ENCODE measurements around the gene SPEM1.
"Not testable (repeated sequence)": the region's sequence is repeated elsewhere in the genome, so short reads cannot be mapped to it uniquely, and the experiment has no call there.

SPEM1 gene

DNA sequence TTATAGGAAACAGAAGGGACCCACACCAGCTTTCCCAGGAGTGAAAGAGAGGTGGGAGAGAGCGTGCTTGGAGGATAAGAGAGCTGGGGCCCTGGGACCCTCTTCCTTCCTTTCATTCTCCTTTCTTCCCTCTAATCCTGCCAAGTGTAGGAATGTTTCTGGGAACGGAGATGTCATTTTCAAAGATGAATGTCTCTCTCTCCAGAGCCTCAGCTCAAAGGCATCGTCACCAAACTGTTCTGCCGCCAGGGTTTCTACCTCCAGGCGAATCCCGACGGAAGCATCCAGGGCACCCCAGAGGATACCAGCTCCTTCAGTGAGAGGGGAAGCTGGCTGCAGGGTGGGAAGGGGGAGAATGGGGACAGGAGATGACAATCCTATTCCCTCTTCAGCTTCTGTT, 21.1 kb downstream of the SPEM1 start:
- no peak for DNase-seq (ENCODE audit: low spot score)

DNA sequence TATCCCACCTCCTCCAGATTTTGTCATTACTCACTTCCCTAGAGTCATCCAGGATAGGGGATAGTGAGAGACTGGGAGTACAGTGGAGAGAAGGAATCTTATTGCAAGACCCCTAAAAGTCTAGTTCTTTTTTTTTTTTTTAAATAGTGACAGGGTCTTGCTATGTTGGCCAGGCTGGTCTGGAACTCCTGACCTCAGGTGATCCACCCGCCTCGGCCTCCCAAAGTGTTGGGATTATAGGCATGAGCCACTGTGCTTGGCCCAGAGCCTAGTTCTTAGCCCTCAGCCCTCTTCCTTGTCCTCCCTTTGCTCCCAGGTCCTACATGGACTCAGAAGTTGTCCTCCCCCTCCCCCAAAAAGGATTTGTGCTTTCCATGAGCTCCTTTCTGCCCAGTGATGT, 22.0 kb downstream of the SPEM1 start:
- no peak for DNase-seq (ENCODE audit: low spot score)

DNA sequence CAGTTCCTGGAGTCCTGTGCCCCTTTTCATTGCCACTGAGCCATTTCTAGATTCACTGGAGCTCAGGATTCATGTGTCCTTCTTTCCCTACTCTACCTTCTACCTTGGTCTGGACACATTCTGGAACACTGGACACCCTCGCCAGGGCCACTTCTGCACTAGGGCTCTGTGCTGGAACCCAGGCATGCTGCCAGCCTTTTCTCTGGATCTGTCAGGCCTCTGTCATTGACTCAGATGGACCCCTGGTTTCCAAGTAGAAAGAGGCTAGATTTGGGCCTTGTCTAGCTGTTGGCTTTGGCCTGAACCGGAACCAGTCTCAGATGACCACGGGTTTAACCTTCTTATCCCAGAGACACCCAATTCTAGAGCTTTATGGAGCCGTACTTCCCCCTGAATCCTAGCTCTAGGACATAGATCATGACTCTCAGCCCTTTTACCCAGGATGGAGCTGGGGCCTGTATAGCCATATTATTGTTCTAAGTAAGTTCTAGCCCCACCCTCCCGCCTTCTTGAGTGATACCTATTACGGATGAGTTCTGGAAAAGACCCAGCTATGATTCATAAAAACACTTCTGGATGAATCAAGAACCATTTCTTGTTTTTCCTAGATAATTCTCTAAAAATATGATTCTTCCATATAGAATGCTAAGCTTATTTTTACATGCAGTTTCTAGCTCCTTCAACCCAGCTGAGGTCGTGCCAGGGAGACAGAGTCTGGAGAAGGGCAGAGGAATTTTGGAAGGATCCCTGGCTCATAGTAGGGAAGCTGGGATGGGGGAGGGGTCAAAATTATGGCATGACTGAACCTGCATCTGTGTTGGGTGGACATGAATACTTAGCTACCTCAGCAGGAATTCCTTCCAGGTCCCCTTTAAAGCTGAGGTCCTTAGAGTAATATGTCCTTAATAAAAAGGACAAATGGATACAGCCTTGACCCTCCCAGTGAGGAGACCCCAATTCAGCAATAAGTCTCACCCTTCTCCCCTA, 23.7 kb downstream of the SPEM1 start:
- no peak for DNase-seq (ENCODE audit: low spot score)

DNA sequence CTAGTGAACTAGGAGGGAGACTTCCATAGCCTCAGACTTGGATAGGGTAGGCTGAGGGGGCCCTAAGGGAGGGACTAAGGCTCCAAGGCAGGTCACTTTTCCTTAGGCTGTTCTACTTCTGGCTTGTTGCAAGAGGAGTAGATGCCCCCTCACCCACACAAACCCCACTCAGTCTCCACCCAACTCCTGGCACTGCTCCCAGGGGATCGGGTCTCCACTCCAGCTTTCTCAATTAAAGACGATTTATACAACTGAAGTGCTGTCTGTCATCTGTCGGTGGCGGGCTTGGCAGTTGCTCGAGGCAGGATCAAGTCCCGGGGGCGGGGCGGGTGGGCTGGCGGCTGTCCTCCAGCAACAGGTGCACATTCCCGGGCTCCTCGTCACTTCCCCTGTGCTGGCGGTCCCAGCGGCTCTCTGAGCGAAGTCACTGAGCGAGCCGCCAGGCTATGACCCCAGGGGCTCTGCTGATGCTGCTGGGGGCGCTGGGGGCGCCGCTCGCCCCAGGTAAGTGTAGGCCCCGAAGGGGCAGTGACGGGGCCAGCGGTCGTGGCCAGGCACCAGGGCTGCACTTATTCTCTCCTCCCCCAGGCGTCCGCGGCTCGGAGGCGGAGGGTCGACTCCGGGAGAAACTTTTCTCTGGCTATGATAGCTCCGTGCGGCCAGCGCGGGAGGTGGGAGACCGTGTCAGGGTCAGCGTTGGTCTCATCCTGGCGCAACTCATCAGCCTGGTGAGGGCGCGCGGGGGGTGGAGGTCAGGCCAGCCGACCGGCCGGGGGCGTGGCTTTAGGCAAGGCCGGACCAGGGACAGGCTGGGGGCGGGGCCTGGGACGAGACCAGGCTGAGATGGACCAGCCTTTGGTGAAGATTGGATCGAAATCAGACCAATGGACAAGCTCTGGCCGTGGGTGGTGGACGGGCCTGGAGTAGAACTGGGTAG, 24.8 kb downstream of the SPEM1 start, which contains the start of gene CHRNB1:
Gene CHRNB1 (plus strand): TSS at position 380 of the 937 bp plus-strand sequence. CDS start 67 bp downstream, at position 447.
- no peak for DNase-seq (ENCODE audit: low spot score)

DNA sequence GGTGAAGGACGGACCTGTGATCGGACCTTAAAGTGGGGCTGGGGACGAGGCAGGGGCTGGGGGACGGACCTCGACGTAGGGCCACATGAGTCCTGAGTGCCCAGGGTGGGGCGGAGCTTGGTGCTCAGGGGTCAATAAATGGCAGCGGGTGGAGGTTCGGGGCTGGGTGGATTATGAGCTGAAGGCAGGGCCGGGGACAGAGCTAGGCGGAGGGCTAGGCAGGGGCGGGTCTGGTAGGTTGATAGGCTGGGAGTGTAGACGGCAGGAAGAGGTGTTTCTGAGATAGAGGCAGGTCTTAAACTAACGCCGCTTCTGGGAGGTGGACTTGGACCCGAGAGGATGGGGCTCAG, 25.5 kb downstream of the SPEM1 start:
- DNase-seq (ENCODE audit: low spot score) = no peak

DNA sequence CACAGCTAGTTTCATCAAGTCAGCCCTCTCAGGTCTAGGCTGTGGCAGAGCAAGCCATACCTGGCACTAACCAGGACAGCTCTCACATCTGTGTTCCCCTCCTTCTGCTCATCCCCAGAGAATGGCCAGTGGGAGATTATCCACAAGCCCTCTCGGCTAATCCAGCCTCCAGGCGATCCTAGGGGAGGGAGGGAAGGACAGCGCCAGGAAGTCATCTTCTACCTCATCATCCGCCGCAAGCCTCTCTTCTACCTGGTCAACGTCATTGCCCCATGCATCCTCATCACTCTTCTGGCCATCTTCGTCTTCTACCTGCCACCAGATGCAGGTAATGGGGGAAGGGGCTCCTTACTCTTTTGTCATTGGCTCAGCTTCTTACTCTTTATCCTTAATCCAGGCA, 28.3 kb downstream of the SPEM1 start:
- DNase-seq (ENCODE audit: low spot score) = no peak

DNA sequence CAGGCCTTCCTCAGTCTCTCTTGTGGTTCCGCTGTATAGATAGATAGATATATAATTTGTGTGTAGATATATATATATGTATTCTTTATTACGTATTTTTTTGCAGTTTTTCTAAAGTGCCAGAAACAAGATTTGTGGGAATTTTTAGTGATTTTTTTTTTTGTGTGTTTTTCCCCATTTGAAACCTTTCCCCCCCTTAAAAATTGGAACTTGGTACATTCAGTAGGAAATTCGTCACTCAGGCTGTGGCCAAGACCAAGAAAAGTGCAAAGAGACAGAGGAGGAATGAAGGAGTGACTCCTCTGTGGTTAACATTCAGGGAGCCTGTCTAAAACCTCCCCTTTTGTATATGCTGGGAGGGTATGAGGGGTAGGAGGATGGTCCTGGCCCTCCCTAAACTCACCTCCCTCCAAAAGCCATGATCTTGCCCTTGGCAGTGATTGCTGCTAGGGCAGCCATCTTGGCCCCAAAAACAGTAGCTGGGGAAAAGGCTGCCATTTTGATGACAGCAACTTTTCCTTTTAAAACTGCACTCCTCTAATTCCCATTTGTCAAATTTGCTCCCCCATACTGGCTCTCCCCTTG, 39.9 kb downstream of the SPEM1 start:
- DNase-seq (ENCODE audit: low spot score) = no peak

DNA sequence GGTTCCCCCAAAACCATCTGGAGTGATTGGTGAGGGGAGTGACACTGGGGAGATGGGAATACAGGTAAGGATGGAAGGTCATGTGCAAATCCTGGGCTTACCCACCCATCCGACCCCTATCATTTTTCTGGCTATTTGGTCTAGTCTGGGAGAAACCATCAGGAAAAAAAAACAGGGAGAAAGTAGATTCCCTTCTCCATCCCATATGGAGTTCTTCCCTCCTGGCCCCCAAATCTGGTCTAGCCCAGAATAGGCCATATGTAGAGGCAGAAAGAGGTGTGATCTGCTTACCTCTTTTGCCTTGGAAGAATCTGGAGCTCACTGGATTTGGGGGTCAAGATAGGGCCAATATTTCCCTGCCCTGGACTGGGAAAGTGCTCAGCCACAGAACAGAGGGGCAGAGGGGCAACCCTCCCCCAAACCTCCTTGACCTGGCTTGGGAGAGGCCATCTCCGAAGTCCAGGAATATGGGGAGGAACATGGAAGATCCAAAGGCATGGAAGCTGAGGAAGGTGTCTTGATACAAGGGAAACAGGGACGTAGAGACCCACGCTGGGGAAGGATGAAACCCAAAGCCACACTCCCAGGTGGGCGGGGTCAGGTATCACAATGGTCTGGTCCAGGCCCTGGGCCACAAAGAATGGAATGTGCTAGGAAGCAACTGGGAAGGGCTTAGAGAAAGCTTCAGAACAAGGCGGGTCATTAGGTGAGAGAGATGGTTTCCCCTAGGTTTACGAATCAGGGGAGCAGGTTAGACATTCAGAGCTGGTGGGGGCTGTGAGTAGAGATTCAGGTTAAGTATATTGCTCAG, 40.9 kb downstream of the SPEM1 start:
- DNase-seq (ENCODE audit: low spot score) = no peak

DNA sequence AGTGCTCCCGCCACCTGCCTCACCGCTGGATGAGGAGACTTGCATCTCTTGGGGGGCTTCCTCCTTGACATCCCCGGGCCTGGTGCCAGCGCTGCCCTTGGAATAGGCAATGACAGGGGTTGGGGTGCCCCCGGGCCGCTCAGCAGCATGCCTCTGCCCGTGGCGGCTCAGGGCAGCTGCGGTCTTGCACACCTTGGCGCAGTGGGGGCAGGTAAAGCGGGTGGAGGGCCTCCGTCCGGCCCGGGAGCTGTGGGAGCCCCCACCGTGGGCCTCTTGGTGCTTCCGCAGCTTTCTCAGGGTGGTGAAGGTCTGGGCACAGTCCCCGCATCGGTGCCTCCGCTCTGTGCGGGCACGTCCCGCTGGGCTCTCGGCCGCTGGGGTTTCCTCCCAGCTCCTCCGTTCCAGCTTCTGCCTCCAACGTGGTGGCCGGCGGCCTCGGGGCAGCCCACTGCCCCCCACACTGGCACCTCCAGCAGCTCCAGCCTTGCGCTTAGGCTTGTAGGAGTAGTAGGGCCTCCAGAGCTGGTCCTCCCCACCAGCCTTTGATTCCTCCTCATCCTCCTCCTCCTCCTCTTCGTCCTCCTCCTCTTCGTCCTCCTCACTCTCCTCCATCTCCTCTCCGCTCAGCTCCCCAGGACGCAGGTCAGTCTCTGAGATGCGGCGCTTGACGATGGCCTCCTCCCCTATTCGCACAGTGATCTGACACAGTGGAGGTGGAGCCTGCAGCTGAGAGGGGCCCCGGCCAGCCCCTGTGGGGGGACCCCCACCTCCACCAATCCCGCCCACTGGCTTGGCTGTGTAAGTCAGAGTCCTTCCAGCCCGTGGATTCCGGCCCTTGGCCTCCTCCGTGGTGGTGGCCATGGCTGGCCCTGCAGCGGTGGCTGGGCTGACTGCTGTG, 42.6 kb downstream of the SPEM1 start:
- no peak for DNase-seq (ENCODE audit: low spot score)

DNA sequence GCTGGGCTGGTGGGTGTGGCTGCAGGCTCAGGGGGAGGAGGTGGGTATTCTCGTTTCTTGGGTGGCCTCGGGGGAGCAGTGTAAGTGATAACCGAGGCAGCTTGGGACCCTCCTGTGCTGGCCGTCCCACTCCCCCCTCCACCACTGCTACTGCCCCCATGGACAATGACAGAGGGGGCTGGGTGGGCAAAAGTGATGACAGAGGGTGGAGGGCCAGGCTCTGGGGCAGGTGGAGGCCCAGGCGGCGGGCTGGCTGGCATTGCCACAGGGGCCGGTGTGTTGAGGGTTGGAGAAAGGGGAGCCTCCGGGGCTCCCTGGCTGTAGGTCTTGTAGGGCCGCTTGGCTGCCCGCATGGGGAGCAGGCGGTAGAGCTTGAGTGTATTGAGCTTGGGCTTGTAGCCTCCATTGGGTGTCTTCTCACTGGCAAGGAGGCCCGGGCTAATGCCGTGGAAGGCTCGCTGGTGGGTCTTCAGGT, 43.3 kb downstream of the SPEM1 start:
- no peak for DNase-seq (ENCODE audit: low spot score)

DNA sequence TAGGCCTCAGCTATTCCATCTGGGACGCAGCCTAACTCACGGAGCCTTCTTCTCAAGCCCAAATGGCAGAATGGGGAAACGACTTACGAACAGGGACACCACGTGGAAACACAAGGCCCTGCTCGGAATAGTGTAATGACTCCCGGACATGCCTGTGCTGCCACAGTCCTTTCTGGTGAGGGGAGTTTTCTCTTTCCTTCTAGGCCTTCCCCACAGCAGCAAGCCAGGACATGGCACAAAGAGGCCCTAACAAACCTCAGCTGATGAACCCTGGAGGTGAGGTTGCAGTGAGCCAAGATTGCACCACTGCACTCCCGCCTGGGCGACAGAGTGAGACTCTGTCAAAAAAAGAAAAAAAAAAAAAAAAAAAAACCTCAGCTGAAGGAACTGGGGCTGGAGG, 44.0 kb downstream of the SPEM1 start:
- DNase-seq (ENCODE audit: low spot score) = no peak

DNA sequence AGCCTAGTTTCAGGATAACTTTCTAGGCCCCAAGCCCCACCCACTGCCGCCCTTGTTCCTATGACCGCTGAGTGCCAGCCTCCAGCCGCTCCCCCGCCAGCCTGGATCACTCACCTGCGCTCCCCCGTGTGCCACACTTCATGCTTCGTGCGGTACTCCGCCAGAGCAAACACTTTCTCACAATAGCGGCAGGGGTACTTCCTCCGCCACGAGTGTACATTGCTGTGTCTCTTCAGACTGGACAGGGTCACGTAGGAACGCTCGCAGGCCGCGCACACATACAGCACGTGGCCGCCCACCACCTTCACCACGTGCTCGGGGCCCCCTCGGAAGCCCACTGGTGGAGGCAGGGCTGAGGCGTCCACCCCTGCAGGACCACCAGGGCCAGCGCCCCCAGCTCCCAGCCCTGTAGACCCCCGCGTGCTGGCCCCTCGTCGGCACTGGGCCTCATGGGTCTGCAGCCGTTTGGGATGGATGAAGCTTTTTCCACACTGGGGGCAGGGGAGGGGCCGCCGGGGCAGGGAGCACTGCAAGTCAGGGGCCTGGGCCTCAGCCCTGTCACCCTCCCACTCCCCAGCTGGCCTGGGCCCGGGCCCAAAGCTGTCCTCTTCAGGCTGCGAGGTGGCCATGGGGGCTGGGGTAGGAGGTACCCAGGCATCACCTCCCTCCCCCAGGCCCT, 45.6 kb downstream of the SPEM1 start:
- DNase-seq (ENCODE audit: low spot score) = no peak

DNA sequence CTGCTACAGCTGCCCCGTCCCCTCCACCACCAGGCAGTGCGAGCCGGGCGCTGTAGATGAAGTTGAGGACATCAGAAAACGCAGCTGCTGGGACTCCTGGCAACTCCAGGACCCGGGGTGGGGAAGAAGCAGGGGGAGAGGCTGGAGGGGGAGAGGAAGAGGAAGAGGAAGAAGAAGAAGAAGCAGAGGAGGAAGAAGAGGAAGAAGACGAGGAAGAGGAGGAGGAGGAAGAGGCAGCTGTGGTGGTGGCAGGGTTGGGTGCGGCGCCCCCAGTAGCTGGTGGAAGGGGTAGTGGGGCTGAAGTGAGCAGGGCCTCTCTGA, 46.2 kb downstream of the SPEM1 start:
- no peak for DNase-seq (ENCODE audit: low spot score)

DNA sequence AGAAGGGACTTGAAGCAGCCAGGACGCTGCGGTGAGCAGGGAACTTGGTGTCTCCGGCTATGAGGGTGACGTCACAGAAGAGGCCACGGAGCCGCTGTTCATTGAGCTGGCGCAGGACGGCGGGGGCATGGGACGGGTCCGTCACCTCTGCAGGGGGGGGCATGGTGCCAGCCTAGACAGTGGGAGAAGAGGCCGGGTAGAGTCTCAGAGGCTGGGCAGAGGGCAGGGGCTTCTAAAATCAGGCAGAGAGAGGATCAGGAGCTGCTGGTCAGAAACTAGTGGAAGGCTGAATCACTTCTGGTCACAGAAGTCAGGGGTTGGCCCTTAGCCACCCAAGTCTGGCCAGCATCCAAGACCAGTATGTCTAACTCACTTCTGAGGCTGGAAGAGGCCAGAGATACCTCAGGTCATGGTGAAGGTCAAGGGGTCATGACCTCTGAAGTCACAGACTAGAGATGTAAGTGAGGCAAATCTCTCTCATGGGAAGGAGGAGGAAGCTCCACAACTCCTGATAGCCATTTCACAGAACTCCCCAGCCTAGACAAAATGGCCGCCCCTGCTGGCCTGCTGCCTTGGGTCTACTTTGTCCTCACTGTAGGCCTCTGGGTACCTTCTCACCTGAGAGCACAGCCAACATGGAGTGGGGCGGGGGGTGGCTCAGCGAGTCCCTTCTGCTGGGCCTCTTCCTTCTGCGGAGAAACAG, 46.7 kb downstream of the SPEM1 start:
- peak; percentile 44 for DNase-seq (ENCODE audit: low spot score)

DNA sequence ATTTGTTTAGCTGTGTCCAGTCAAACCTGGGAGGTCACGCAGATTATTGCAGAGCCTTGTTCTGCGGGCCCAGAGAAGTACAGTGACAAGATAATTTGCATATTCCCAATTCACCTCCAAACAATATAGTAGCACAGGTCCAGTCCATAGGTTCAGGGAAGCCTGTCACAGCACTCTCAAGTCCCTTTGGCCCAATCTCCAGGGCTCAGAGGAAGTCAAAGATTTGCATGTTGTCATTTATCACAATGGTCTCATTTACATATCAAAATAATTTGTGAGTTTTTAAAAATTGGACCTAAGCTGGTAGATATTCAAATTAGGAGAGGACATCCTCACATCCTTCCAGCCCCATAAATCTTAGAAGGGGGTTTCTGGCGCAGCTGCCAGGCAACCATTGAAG, 47.4 kb downstream of the SPEM1 start:
- DNase-seq (ENCODE audit: low spot score) = no peak

DNA sequence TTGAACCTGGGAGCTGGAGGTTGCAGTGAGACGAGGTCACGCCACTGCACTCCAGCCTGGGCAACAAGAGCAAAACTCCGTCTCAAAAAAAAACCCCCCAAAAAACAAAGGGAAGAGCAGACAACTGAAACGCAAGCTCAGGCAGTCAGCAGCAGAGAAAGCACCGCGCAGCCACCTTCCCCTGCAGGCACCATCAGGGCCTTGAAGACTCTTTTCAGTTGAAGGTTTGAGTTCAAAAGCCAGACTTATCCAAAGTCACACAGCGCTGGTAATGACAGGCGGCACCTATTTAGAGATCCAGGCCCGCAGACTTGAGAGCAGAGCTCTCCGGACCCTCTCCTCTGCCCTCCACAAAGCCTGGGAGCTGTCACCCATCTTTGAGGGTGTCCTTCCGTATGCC, 48.2 kb downstream of the SPEM1 start:
- DNase-seq (ENCODE audit: low spot score) = no peak

DNA sequence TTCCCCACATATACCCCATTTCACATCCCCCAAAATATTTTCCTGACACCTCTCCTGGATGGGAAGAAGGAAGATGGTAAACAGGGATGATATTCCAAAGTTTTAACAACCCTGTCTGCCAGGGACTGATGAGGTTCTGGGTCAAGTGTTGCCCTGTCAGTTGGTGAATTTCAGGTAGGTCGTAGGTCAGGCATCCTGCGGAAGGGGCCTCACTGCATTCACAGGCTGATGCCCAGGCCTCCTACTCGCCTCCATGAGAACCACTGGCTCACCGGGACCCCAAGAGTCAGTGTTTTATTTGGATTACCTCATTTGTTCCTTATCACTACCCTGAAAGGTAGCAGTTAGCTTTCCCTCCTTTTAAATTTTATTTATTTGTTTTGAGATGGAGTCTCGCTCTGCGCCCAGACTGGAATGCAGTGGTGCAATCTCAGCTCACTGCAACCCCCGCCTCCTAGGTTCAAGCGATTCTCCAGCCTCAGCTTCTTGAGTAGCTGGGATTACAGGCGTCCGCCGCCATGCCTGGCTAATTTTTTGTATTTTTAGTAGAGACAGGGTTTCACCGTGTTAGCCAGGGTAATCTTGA, 48.8 kb downstream of the SPEM1 start:
- DNase-seq (ENCODE audit: low spot score) = no peak

DNA sequence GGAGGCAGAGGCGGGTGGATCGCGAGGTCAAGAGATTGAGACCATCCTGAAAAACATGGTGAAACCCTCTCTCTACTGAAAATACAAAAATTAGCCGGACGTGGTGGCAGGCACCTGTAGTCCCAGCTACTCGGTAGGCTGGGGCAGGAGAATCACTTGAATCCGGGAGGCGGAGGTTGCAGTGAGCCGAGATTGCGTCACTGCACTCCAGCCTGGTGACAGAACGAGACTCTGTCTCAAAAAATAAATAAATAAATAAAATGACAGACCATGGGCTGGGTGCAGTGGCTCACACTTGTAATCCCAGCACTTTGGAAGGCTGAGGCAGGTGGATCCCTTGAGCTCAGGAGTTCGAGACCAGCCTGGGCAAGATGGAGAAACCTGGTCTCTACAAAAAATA, 49.7 kb downstream of the SPEM1 start:
- DNase-seq (ENCODE audit: low spot score) = not testable (repeated sequence)

DNA sequence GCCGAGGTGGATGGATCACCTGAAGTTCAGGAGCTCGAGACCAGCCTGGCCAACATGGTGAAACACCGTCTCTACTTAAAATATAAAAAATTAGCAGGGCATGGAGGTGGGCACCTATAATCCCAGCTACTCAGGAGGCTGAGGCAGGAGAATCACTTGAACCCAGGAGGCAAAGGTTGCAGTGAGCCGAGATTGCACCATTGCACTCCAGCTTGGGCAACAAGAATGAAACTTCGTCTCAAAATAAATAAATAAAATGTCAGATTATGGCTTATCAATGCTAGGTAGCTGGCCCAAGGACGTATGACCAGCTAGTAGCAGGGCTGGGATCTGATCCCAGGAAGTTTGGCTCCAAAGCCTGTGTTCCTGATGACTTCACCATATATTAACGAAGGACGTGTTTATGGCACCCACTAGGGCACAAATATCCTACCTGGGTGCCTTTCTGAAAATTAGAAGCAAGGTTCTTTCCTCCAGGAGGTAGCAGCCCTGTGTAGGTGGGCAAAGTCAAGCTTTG, 50.4 kb downstream of the SPEM1 start:
- not testable (repeated sequence) for DNase-seq (ENCODE audit: low spot score)

All from cerebellar cortex (tissue), 1 donor.